Vagina (tissue), 2 donors: Measurements from ENCODE around the gene ARHGAP10.

Experiments
- POLR2A ChIP-seq, 2 donors: fragments of 450-650 bp; IDR thresholded peaks; one replicate each; pipeline ENCODE4 v1.6.1; 2017; ENCODE audit warnings: antibody characterized with exemption in 2 of 2, mild to moderate bottlenecking in 2 of 2, moderate library complexity in 2 of 2
- POLR2AphosphoS5 ChIP-seq, 2 donors: sonication (generic); formaldehyde crosslinking; IDR thresholded peaks; one replicate each; pipeline ENCODE4 v1.9.0; 2017; ENCODE audit warnings: antibody characterized with exemption in 2 of 2, mild to moderate bottlenecking in 2 of 2, low read depth in 1 of 2; ENCODE audit not compliant: insufficient read depth in 1 of 2
- TF ChIP-seq, protein P1 (sequence below), 3 experiments: fragments of 450-650 bp in 2 of 3; fragments of 200-600 bp in 1 of 3; sonication (generic) in 1 of 3; IDR thresholded peaks; one replicate each; pipeline ENCODE4 v1.5.1; 2017 to 2019; ENCODE audit warnings: antibody characterized with exemption in 3 of 3, mild to moderate bottlenecking in 2 of 3, moderate library complexity in 2 of 3

- TF ChIP-seq, protein P1, sequence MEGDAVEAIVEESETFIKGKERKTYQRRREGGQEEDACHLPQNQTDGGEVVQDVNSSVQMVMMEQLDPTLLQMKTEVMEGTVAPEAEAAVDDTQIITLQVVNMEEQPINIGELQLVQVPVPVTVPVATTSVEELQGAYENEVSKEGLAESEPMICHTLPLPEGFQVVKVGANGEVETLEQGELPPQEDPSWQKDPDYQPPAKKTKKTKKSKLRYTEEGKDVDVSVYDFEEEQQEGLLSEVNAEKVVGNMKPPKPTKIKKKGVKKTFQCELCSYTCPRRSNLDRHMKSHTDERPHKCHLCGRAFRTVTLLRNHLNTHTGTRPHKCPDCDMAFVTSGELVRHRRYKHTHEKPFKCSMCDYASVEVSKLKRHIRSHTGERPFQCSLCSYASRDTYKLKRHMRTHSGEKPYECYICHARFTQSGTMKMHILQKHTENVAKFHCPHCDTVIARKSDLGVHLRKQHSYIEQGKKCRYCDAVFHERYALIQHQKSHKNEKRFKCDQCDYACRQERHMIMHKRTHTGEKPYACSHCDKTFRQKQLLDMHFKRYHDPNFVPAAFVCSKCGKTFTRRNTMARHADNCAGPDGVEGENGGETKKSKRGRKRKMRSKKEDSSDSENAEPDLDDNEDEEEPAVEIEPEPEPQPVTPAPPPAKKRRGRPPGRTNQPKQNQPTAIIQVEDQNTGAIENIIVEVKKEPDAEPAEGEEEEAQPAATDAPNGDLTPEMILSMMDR (IDR thresholded peaks at IDR 0.05) = no peak
- TF ChIP-seq POLR2A (IDR thresholded peaks at IDR 0.05) (no peak), POLR2AphosphoS5 (IDR thresholded peaks at IDR 0.05; ENCODE audit: insufficient read depth in 1 of 2, low read depth in 1 of 2) (no peak)
Observed at GRCh38 chr4:148095346-148095923, 363.5 kb downstream of the ARHGAP10 start.
